ENCODE measurements around the gene SAA4. TPM values are rescaled to one million over a fixed set of nuclear protein-coding genes. Genes with fewer than 3 reads are reported as not detected.
"Not testable (repeated sequence)": the region's sequence is repeated elsewhere in the genome, so short reads cannot be mapped to it uniquely, and the experiment has no call there.

The SAA4 gene
- total RNA-seq, 2 donors from 2014 or later = not detected

DNA sequence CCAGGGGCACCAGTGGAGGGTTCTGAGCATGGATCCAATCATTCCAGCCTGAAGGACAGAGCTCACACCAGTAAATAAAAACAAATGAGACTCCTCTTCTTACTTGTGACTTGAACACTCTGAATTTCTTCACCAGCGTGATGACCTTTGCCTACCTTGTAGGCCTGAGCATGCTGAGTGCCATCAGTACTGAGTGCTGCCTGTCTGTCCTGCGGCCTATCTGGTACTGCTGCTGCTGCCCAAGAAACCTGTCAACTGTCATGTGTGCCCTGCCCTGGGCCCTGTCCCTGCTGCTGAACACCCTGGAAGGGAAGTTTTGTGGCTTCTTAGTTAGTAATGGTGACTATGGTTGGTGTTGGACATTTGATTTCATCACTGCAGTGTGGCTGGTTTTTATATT, 40.1 kb downstream of the SAA4 start:
- no peaks in the 10 kb centered on the region for H3K36me3 Mint-ChIP-seq (ENCODE audit: low read depth)
- no peaks in the 10 kb centered on the region for H3K4me1 Mint-ChIP-seq
- no peak overlapping the region for H3K27ac Mint-ChIP-seq
- peaks cover 40% of the 10 kb centered on the region for H3K27me3 Mint-ChIP-seq
- no peaks in the 10 kb centered on the region for H3K9me3 ChIP-seq (ENCODE audit: control insufficient read depth, low read length, poor library complexity, severe bottlenecking)
- DNase-seq = no peak
- H3K4me3 Mint-ChIP-seq = no peak overlapping the region
- no peak for ATAC-seq

GRCh38 chr11:18193010-18193409, 43.6 kb downstream of the SAA4 start:
- H3K4me1 Mint-ChIP-seq = no peaks in the 10 kb centered on the region
- no peak overlapping the region for H3K27ac Mint-ChIP-seq
- H3K27me3 Mint-ChIP-seq = peaks cover 34% of the 10 kb centered on the region
- peaks cover under 1% of the 10 kb centered on the region for H3K36me3 Mint-ChIP-seq (ENCODE audit: low read depth)
- H3K4me3 Mint-ChIP-seq = no peak overlapping the region
- no peaks in the 10 kb centered on the region for H3K9me3 ChIP-seq (ENCODE audit: control insufficient read depth, low read length, poor library complexity, severe bottlenecking)
- ATAC-seq (no peak), DNase-seq (no peak)

GRCh38 chr11:18191376-18191775, 45.2 kb downstream of the SAA4 start:
- Mint-ChIP-seq H3K27me3 (peaks cover 44% of the 10 kb centered on the region), H3K27ac (no peak overlapping the region), H3K4me1 (no peaks in the 10 kb centered on the region), H3K4me3 (no peak overlapping the region), H3K36me3 (ENCODE audit: low read depth) (peaks cover 2% of the 10 kb centered on the region)
- H3K9me3 ChIP-seq (ENCODE audit: control insufficient read depth, low read length, poor library complexity, severe bottlenecking) = no peaks in the 10 kb centered on the region
- no peak for ATAC-seq
- no peak for DNase-seq

DNA sequence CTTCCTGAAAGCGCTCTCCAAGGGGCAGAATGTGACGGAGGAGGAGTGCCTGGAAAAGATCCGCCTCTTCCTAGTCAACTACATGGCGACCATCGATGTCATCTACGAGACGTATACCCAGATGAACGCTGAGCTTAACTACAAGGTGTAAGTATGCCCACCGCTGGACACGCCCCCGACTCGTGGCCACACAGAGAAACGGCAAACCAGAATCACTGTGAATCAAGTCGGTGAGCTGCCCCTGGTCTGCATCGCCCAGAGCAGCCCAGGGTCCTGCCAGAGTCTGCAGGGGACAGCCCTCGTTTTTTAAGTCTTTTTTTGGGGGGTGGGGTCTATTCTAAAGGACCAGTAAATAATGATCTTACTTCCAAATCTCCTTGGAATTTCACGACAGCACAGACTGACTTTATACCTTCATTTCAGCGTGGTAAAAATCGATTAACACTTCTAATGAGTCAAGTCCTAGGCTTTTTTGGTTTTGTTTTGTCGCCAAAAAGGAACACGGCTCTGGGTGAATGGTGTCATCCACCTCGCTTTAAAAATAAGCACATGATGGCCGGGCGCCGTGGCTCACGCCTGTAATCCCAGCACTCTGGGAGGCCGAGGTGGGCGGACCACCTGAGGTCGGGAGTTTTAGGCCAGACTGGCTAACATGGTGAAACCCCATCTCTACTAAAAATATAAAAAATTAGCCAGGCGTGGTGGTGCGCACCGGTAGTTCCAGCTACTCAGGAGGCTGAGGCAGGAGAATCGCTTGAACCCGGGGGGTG, 46.9 kb downstream of the SAA4 start:
- not testable (repeated sequence) for H3K9me3 ChIP-seq (ENCODE audit: control insufficient read depth, low read length, poor library complexity, severe bottlenecking); H3K36me3 Mint-ChIP-seq (ENCODE audit: low read depth); H3K4me1 Mint-ChIP-seq; H3K4me3 Mint-ChIP-seq; DNase-seq; H3K27ac Mint-ChIP-seq; ATAC-seq
- H3K27me3 Mint-ChIP-seq = peaks cover 42% of the 10 kb centered on the region

GRCh38 chr11:18188796-18189195, 47.8 kb downstream of the SAA4 start:
- H3K27me3 Mint-ChIP-seq = peaks cover 42% of the 10 kb centered on the region
- H3K27ac Mint-ChIP-seq = no peak overlapping the region
- H3K4me1 Mint-ChIP-seq = no peaks in the 10 kb centered on the region
- H3K9me3 ChIP-seq (ENCODE audit: control insufficient read depth, low read length, poor library complexity, severe bottlenecking) = no peaks in the 10 kb centered on the region
- H3K4me3 Mint-ChIP-seq = no peak overlapping the region
- H3K36me3 Mint-ChIP-seq (ENCODE audit: low read depth) = peaks cover 4% of the 10 kb centered on the region
- DNase-seq (no peak), ATAC-seq (no peak)

Other genes starting within 250 kb of the SAA4 start
- 10 to 100 TPM; 34.6 to 39.8 TPM for gene SERGEF, start 223.8 kb downstream of the SAA4 start, total RNA-seq
- under 1 TPM; 0.47 to 0.73 TPM for gene TPH1, start 190.5 kb downstream of the SAA4 start, total RNA-seq
- 10 to 100 TPM; 18.2 to 22.1 TPM for gene SAAL1, start 130.7 kb downstream of the SAA4 start, total RNA-seq
- not detected for gene MRGPRX3, start 104.2 kb downstream of the SAA4 start, total RNA-seq
- gene MRGPRX4, start 64.0 kb downstream of the SAA4 start, total RNA-seq = not detected
- gene SAA2, start 11.9 kb upstream of the SAA4 start, total RNA-seq = not detected
- gene SAA1, start 29.5 kb upstream of the SAA4 start, total RNA-seq = not detected
- gene HPS5, start 85.3 kb upstream of the SAA4 start, total RNA-seq = 10 to 100 TPM; 12.8 to 15.7 TPM
- gene GTF2H1, start 85.8 kb upstream of the SAA4 start, total RNA-seq = 10 to 100 TPM; 22.0 to 24.4 TPM
- 100 to 1,000 TPM; 260 to 313 TPM for gene LDHA, start 157.8 kb upstream of the SAA4 start, total RNA-seq
- gene LDHC, start 175.5 kb upstream of the SAA4 start, total RNA-seq = not detected
- gene LDHAL6A, start 219.1 kb upstream of the SAA4 start, total RNA-seq = not detected